Kidney (tissue), 14 donors: ENCODE measurements around the gene NFYA. TPM values are rescaled to one million over a fixed set of nuclear protein-coding genes. Genes with fewer than 3 reads are reported as not detected.

Experiments used
- DNase-seq, 5 donors: peaks; one replicate each; pipeline ENCODE4 v3.0.0-alpha.2; 2013 to 2020
- FAIRE-seq: peaks from 2 replicates; lab custom pipeline; 2012; peaks lifted over from hg19 to GRCh38; lab: Jason Lieb, UNC
- H3K27ac ChIP-seq, 2 donors: one replicate each; pipeline ENCODE4 v1.7.0; 2013; ENCODE audit warnings: low read depth in 2 of 2, low read length in 2 of 2, inconsistent platforms in 1 of 2
- H3K27me3 ChIP-seq: one replicate; pipeline ENCODE4 v1.7.1; 2013; ENCODE audit warnings: low read length, inconsistent platforms; ENCODE audit not compliant: control insufficient read depth, insufficient read depth
- H3K36me3 ChIP-seq, 3 donors: one replicate each; pipeline versions ENCODE4 v1.7.0 to v1.7.1; 2013; ENCODE audit warnings: low read length in 3 of 3, control low read depth in 1 of 3, inconsistent platforms in 1 of 3; ENCODE audit not compliant: insufficient read depth in 3 of 3, control insufficient read depth in 2 of 3
- H3K4me1 ChIP-seq, 3 donors: one replicate each; pipeline versions ENCODE4 v1.7.0 to v1.7.1; 2013; ENCODE audit warnings: low read length in 3 of 3, inconsistent platforms in 1 of 3, low read depth in 1 of 3; ENCODE audit not compliant: control insufficient read depth in 2 of 3, insufficient read depth in 2 of 3
- H3K4me3 ChIP-seq, 3 donors: one replicate each; pipeline versions ENCODE4 v1.7.0 to v1.8.1; 2013; ENCODE audit warnings: low read length in 3 of 3, control low read depth in 1 of 3, inconsistent platforms in 1 of 3
- H3K9ac ChIP-seq, 3 donors: one replicate each; pipeline versions ENCODE4 v1.7.0 to v1.7.1; 2013; ENCODE audit warnings: low read length in 3 of 3, control low read depth in 1 of 3, inconsistent platforms in 1 of 3
- H3K9me3 ChIP-seq, 3 donors: one replicate each; pipeline versions ENCODE4 v1.7.0 to v1.7.1; 2013; ENCODE audit warnings: low read length in 3 of 3, control low read depth in 1 of 3, inconsistent platforms in 1 of 3; ENCODE audit not compliant: control insufficient read depth in 2 of 3, insufficient read depth in 1 of 3
- intact Hi-C: fragments of 100-400 bp; cut with DNase I; formaldehyde crosslinking; loops from one replicate; pipeline ENCODE4 v1.11.1; 2022
- polyA plus RNA-seq: library from polyadenylated mRNA; stranded (reverse); fragments of 350-450 nt; fragmentation: Illumina TruSeq; extraction: RNeasy Lipid Tissue Mini Kit (QIAGEN cat#74804); gene quantifications from one replicate; pipeline ENCODE4 v1.2.3, GENCODE V29; 2014; ENCODE audit warnings: low read depth, low replicate concordance; ENCODE audit not compliant: insufficient read depth
- total RNA-seq: library from RNA; stranded (reverse); fragmentation: NEBNext Ultra II Directional; extraction: Animal tissue kit (Norgen Biotek cat#: 25700); gene quantifications from one replicate; pipeline ENCODE4 v1.2.1, GENCODE V29; 2021
- TF ChIP-seq, protein P1 (sequence below): IDR thresholded peaks from 3 replicates; pipeline ENCODE4 v1.5.1; 2012; ENCODE audit warnings: mild to moderate bottlenecking, moderate library complexity, borderline replicate concordance; ENCODE audit not compliant: insufficient read depth; ENCODE audit errors: extremely low read depth
- donor health status: control.
- donor health status: control.
- donor health status: control.
- donor health status: control.
- donor health status: control.
- donor health status: DM: yes; HTN: yes; CAD: no.
- donor health status: Normal renal cell carcinoma (clear cell type).

Gene NFYA
- total and polyA plus RNA-seq, 2 donors from 2014 or later = 6.4 to 22.5 TPM

- Histone ChIP-seq H3K9ac (no peak overlapping the region), H3K27ac (no peak overlapping the region), H3K4me1 (no peaks in the 10 kb centered on the region), H3K9me3 (no peaks in the 10 kb centered on the region), H3K27me3 (no peaks in the 10 kb centered on the region), H3K4me3 (no peak overlapping the region), H3K36me3 (peaks cover 28 to 56% (median 41%) of the 10 kb centered on the region in 3 donors)
- intact Hi-C loops = no loop called here
- TF ChIP-seq, protein P1, sequence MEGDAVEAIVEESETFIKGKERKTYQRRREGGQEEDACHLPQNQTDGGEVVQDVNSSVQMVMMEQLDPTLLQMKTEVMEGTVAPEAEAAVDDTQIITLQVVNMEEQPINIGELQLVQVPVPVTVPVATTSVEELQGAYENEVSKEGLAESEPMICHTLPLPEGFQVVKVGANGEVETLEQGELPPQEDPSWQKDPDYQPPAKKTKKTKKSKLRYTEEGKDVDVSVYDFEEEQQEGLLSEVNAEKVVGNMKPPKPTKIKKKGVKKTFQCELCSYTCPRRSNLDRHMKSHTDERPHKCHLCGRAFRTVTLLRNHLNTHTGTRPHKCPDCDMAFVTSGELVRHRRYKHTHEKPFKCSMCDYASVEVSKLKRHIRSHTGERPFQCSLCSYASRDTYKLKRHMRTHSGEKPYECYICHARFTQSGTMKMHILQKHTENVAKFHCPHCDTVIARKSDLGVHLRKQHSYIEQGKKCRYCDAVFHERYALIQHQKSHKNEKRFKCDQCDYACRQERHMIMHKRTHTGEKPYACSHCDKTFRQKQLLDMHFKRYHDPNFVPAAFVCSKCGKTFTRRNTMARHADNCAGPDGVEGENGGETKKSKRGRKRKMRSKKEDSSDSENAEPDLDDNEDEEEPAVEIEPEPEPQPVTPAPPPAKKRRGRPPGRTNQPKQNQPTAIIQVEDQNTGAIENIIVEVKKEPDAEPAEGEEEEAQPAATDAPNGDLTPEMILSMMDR = no peak
- no peak for FAIRE-seq
- no peak for DNase-seq
These were observed 24.8 kb downstream of the NFYA start for GRCh38 chr6:41097467-41098090.

DNA sequence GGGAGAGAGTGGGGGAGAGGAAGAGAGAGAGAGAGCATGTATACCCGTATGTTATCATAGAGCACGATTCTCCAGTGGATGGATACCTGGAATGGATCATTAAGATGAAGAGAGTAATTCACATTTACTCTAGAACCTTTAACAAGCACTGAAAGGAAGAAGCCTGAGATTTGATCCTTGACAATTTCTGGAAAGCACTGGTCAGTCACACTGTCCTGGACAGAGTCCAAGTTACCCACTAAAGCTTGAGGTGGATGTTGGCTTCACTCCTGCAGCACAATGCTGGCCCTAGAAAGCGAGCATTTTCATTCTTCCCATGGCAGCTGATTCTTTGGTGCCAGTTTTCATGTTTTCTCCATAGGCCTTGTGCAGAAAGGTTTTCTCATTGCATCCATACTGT lies 25.6 kb downstream of the NFYA start:
- no peak for FAIRE-seq
- Histone ChIP-seq H3K27me3 (no peaks in the 10 kb centered on the region), H3K4me3 (no peak overlapping the region), H3K9me3 (no peaks in the 10 kb centered on the region), H3K4me1 (no peaks in the 10 kb centered on the region), H3K36me3 (peaks cover 23 to 49% (median 37%) of the 10 kb centered on the region in 3 donors), H3K27ac (no peak overlapping the region), H3K9ac (no peak overlapping the region)
- TF ChIP-seq, protein P1 = no peak
- intact Hi-C loops = no loop called here
- no peak for DNase-seq

DNA sequence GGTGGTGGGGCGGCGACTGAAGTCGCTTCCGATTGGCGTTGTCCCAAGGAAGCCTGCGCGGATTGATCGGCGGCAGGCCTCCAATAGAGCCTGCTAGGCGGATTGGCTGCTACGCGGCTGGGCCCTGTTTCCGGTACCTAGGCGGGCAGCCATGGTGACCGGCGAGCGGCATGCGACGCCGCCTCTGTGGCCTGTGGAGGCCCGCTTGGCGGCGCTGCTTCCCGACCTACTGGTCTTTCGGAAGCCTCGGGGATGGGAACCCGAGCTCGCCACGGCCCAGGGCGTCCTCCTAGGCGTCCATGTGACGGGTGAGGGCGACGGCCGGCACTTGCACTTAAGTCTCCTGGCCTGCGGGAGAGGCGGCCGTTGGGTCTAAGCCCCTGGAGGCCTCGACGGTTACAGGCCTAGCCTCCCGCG lies 28.1 kb downstream of the NFYA start:
- no peak overlapping the region for H3K27ac ChIP-seq
- no peak overlapping the region for H3K4me3 ChIP-seq
- H3K27me3 ChIP-seq = no peaks in the 10 kb centered on the region
- H3K9me3 ChIP-seq = no peaks in the 10 kb centered on the region
- TF ChIP-seq, protein P1 = no peak
- no peaks in the 10 kb centered on the region for H3K4me1 ChIP-seq
- intact Hi-C loops = no loop called here
- H3K36me3 ChIP-seq = peaks cover 11 to 33% (median 23%) of the 10 kb centered on the region in 3 donors
- FAIRE-seq = no peak
- H3K9ac ChIP-seq = no peak overlapping the region
- peak in 2 of 5 donors; percentile 45 to 67 for DNase-seq
